NB4 (cell line): Measurements from ENCODE around the gene AGPAT3.

ENCODE experiments used
- DNase-seq: peaks from one replicate; pipeline ENCODE4 v3.0.0; 2010; ENCODE audit warnings: low read depth
- H3K4me3 ChIP-seq: one replicate; pipeline ENCODE4 v1.5.1; 2011; ENCODE audit warnings: mild to moderate bottlenecking, low read depth, low read length, moderate library complexity
- CTCF ChIP-seq: IDR thresholded peaks from one replicate; pipeline ENCODE4 v1.5.1; 2012; ENCODE audit warnings: low read depth, low read length
- MAX ChIP-seq: IDR thresholded peaks from 2 replicates; pipeline ENCODE4 v1.6.1; 2011; ENCODE audit warnings: low read depth, low read length
- MYC ChIP-seq: IDR thresholded peaks from 2 replicates; pipeline ENCODE4 v1.6.1; 2011; ENCODE audit warnings: low read depth, low read length
- POLR2A ChIP-seq: IDR thresholded peaks from 2 replicates; pipeline ENCODE4 v1.6.1; 2011; ENCODE audit warnings: mild to moderate bottlenecking; ENCODE audit not compliant: insufficient read length; ENCODE audit errors: extremely low read depth

Gene AGPAT3

GRCh38 chr21:44000360-44000759 lies 135.3 kb downstream of the AGPAT3 start:
- DNase-seq: no peak
- H3K4me3 ChIP-seq: no peak overlapping the region
- TF ChIP-seq POLR2A: no peak
- TF ChIP-seq MAX: no peak

GRCh38 chr21:44002511-44002910 lies 137.5 kb downstream of the AGPAT3 start:
- H3K4me3 ChIP-seq: no peak overlapping the region
- DNase-seq: no peak
- TF ChIP-seq POLR2A (no peak), CTCF (no peak), MYC (no peak), MAX (no peak)

- no peak overlapping the region for H3K4me3 ChIP-seq
- TF ChIP-seq MAX (no peak), POLR2A (no peak), CTCF (no peak), MYC (no peak)
- DNase-seq: no peak
Observed at GRCh38 chr21:44003307-44003966, 138.4 kb downstream of the AGPAT3 start.

GRCh38 chr21:44005071-44005470 lies 140.0 kb downstream of the AGPAT3 start:
- H3K4me3 ChIP-seq: no peak overlapping the region
- DNase-seq: no peak
- TF ChIP-seq MAX (no peak), MYC (no peak), CTCF (no peak), POLR2A (no peak)

GRCh38 chr21:44005593-44005992 lies 140.6 kb downstream of the AGPAT3 start:
- TF ChIP-seq MYC (no peak), MAX (no peak), POLR2A (no peak), CTCF (no peak)
- no peak overlapping the region for H3K4me3 ChIP-seq
- no peak for DNase-seq

GRCh38 chr21:44006017-44006619 lies 141.1 kb downstream of the AGPAT3 start:
- H3K4me3 ChIP-seq: no peak overlapping the region
- DNase-seq: no peak
- TF ChIP-seq POLR2A (no peak), MYC (no peak)
